Measurements from ENCODE around the gene TMA7.

DNA sequence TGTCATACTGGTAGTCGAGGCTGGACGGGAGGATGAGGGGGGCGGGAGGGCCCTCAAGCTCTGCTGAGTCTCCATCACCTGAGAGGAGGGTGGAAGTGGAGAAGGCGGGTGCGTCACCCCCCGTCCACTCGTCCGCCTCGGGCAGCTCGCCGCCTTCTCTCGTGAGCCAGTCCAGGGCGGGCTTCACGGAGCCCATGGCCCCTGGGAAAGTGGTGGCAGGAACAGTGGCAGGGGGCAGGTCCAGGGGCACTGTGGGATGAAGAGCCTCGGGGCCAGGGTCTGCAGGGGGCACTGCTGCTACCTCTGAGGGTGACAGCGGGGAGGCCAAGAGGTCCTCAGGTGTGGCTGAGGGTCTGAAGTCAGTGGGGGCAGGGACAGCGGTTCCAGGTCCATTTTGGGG lies 20.5 kb upstream of the TMA7 start:
- TF ChIP-seq, protein P1, sequence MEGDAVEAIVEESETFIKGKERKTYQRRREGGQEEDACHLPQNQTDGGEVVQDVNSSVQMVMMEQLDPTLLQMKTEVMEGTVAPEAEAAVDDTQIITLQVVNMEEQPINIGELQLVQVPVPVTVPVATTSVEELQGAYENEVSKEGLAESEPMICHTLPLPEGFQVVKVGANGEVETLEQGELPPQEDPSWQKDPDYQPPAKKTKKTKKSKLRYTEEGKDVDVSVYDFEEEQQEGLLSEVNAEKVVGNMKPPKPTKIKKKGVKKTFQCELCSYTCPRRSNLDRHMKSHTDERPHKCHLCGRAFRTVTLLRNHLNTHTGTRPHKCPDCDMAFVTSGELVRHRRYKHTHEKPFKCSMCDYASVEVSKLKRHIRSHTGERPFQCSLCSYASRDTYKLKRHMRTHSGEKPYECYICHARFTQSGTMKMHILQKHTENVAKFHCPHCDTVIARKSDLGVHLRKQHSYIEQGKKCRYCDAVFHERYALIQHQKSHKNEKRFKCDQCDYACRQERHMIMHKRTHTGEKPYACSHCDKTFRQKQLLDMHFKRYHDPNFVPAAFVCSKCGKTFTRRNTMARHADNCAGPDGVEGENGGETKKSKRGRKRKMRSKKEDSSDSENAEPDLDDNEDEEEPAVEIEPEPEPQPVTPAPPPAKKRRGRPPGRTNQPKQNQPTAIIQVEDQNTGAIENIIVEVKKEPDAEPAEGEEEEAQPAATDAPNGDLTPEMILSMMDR (conservative IDR thresholded peaks at IDR 0.05; ENCODE audit: low read length), result no peak
- no peak for TF ChIP-seq EZH2phosphoT487 (IDR thresholded peaks at IDR 0.05; ENCODE audit: borderline replicate concordance)
